Calu3 (cell line): ENCODE measurements around the gene TMEM63B. TPM values are rescaled to one million over a fixed set of nuclear protein-coding genes. Genes with fewer than 3 reads are reported as not detected.

Experiments
- BruUV-seq: library from RNA; stranded (reverse); fragments of 400-500 nt; replicated peaks from 2 replicates; lab custom pipeline; 2021; lab: Mats Ljungman, UMichigan
- CTCF ChIA-PET: fragments of 300-600 bp; sonication (Branson Sonifier 250); formaldehyde crosslinking; loops from one replicate; lab custom pipeline; 2022; ENCODE audit warnings: antibody characterized with exemption; lab: Charles Lee
- DNase-seq: peaks from one replicate; pipeline ENCODE4 v3.0.0; 2022
- H3K27ac Mint-ChIP-seq: one replicate; pipeline ENCODE4 v1.8.0; 2022; ENCODE audit warnings: mixed read lengths; ENCODE audit not compliant: unreplicated experiment
- H3K27me3 Mint-ChIP-seq: one replicate; pipeline ENCODE4 v1.8.0; 2022; ENCODE audit warnings: mixed read lengths; ENCODE audit not compliant: unreplicated experiment
- H3K36me3 Mint-ChIP-seq: one replicate; pipeline ENCODE4 v1.8.0; 2022; ENCODE audit warnings: mild to moderate bottlenecking, moderate library complexity, mixed read lengths; ENCODE audit not compliant: insufficient read depth, unreplicated experiment
- H3K4me1 Mint-ChIP-seq: one replicate; pipeline ENCODE4 v1.8.0; 2022; ENCODE audit warnings: mild to moderate bottlenecking, low read depth, mixed read lengths; ENCODE audit not compliant: unreplicated experiment
- H3K4me3 Mint-ChIP-seq: one replicate; pipeline ENCODE4 v1.8.0; 2022; ENCODE audit warnings: mild to moderate bottlenecking, low read depth, moderate library complexity, mixed read lengths; ENCODE audit not compliant: unreplicated experiment
- H3K9me3 Mint-ChIP-seq: one replicate; pipeline ENCODE4 v1.8.0; 2022; ENCODE audit warnings: low read depth, mixed read lengths; ENCODE audit not compliant: unreplicated experiment
- CTCF ChIP-seq: fragments of 200-600 bp; IDR thresholded peaks from one replicate; pipeline ENCODE4 v1.8.0; 2022; ENCODE audit warnings: antibody characterized with exemption; ENCODE audit not compliant: unreplicated experiment
- intact Hi-C: fragments of 100-400 bp; cut with micrococcal nuclease; formaldehyde crosslinking; loops from one replicate; pipeline ENCODE4 v1.10.0; 2022; ENCODE audit not compliant: unreplicated experiment
- total RNA-seq: library from RNA; stranded (reverse); gene quantifications from 2 replicates; pipeline ENCODE4 v1.2.3, GENCODE V29; 2022

Gene TMEM63B
- total RNA-seq, 1 experiment from 2014 or later = 84.2 TPM

GRCh38 chr6:44202332-44202971 lies 75.1 kb downstream of the TMEM63B start:
- no peak for DNase-seq
- Mint-ChIP-seq H3K9me3 (no peaks in the 10 kb centered on the region), H3K4me3 (no peak overlapping the region), H3K27me3 (no peaks in the 10 kb centered on the region), H3K36me3 (no peaks in the 10 kb centered on the region), H3K4me1 (peaks cover 21% of the 10 kb centered on the region), H3K27ac (no peak overlapping the region)
- CTCF ChIA-PET = interaction anchor here (0.7 to 1.8 kb wide), 3 partner anchors 9 to 22 kb away, joined by 3 to 7 read pairs (median 7); no protein-coding TSS in a partner anchor
- no TSS peak for BruUV-seq
- no peak for TF ChIP-seq CTCF
- intact Hi-C loops = no loop called here

DNA sequence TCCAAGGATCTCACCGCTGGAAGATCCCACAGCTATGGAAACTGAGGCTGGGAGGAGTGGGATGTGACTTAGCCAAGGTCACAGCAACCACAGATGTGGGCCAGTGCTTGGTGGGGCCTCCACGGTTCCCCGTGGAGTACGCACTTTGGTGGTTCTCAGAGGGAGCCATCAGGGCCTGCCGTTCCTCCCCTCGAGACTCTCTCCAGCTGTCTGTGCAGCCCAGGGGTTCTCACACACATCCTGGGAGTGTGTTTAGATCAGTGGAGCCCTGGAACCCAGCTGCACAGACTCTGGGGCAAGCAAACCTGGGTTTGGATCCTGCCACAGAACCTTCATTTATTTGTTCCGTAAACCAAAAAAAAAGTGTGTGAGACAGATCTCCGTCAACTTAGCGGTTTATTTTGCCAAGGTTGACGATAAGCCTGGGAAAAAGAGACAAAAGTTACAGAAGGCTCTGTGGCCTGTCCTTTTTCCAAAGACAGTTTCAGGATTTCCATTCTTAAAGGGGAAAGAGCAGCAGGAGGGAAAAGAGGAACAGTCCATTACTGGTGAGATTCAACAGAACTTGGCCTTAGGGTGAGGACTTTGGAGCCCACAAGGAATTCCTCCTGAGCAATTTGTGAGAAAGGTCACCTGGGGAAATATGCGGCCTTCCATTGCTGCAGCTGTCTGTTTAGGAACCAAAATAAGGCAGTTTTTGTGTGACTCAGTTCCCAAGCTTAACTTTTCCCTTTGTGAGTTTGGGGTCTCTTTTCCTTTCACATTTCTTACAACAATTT lies 75.8 kb downstream of the TMEM63B start:
- H3K9me3 Mint-ChIP-seq = no peaks in the 10 kb centered on the region
- H3K27ac Mint-ChIP-seq = no peak overlapping the region
- H3K36me3 Mint-ChIP-seq = no peaks in the 10 kb centered on the region
- peaks cover 21% of the 10 kb centered on the region for H3K4me1 Mint-ChIP-seq
- no peak overlapping the region for H3K4me3 Mint-ChIP-seq
- intact Hi-C loops = no loop called here
- CTCF ChIA-PET = interaction anchor here (0.7 to 1.8 kb wide), 3 partner anchors 10 to 21 kb away, joined by 3 to 7 read pairs (median 7); no protein-coding TSS in a partner anchor
- BruUV-seq = no TSS peak
- no peak for DNase-seq
- TF ChIP-seq CTCF = no peak
- H3K27me3 Mint-ChIP-seq = no peaks in the 10 kb centered on the region

- DNase-seq = peak; percentile 49
- intact Hi-C loops = no loop called here
- Mint-ChIP-seq H3K4me3 (no peak overlapping the region), H3K27me3 (no peaks in the 10 kb centered on the region), H3K9me3 (no peaks in the 10 kb centered on the region), H3K27ac (no peak overlapping the region), H3K36me3 (no peaks in the 10 kb centered on the region), H3K4me1 (peaks cover 21% of the 10 kb centered on the region)
- CTCF ChIA-PET = interaction anchor here (1.5 to 1.8 kb wide), 2 partner anchors 11 to 18 kb away, joined by 3 to 7 read pairs; no protein-coding TSS in a partner anchor
- TF ChIP-seq CTCF = no peak
- BruUV-seq = no TSS peak
Measured at GRCh38 chr6:44203955-44204354, 76.6 kb downstream of the TMEM63B start.

Other genes with a start within 250 kb of the TMEM63B start
- gene MRPL14, start 102 bp upstream of the TMEM63B start, total RNA-seq = 98.9 and 103 TPM in 2 replicates
- gene CAPN11, start 31.3 kb downstream of the TMEM63B start, total RNA-seq = not detected in 2 replicates
- not detected in 2 replicates for gene MYMX, start 89.4 kb downstream of the TMEM63B start, total RNA-seq
- 90.1 and 92.8 TPM in 2 replicates for gene SLC29A1, start 96.0 kb downstream of the TMEM63B start, total RNA-seq
- gene HSP90AB1, start 119.5 kb downstream of the TMEM63B start, total RNA-seq = 2,072 and 2,073 TPM in 2 replicates
- gene SLC35B2, start 130.0 kb downstream of the TMEM63B start, total RNA-seq = 129 and 143 TPM in 2 replicates
- gene NFKBIE, start 138.0 kb downstream of the TMEM63B start, total RNA-seq = 32.7 and 37.8 TPM in 2 replicates
- 0.12 TPM in 1 of 2 replicates, not detected in the other for gene TMEM151B, start 142.9 kb downstream of the TMEM63B start, total RNA-seq
- gene AARS2, start 185.8 kb downstream of the TMEM63B start, total RNA-seq = 37.5 and 41.8 TPM in 2 replicates
- not detected in 2 replicates for gene SPATS1, start 215.1 kb downstream of the TMEM63B start, total RNA-seq